HepG2 (cell line): Measurements from ENCODE around the gene CLTCL1.

Experiments used
- ATF7 ChIP-seq, 2 experiments: fragments of 450-650 bp in 1 of 2; sonication (generic) in 1 of 2; formaldehyde crosslinking in 1 of 2; IDR thresholded peaks; 2 replicates each; pipeline versions ENCODE4 v1.4.0 to v1.6.1; 2016 to 2020; ENCODE audit warnings: antibody characterized with exemption in 1 of 2, mild to moderate bottlenecking in 1 of 2, missing genetic modification reagents in 1 of 2
- CTCF ChIP-seq: sonication (generic); formaldehyde crosslinking; IDR thresholded peaks from 2 replicates; pipeline ENCODE4 v1.5.0; 2020; ENCODE audit warnings: mild to moderate bottlenecking, missing genetic modification reagents, moderate library complexity
- KDM5A ChIP-seq: fragments of 200-600 bp; sonication (generic); IDR thresholded peaks from 2 replicates; pipeline ENCODE4 v1.7.0; 2018; ENCODE audit warnings: antibody characterized with exemption, mild to moderate bottlenecking, low read length, borderline replicate concordance
- PCBP1 ChIP-seq: fragments of 200-400 bp; formaldehyde crosslinking; IDR thresholded peaks from 2 replicates; pipeline ENCODE4 v1.6.1; 2017; ENCODE audit warnings: mild to moderate bottlenecking, low read depth, low read length, borderline replicate concordance
- PHF21A ChIP-seq: sonication (generic); formaldehyde crosslinking; IDR thresholded peaks from 2 replicates; pipeline ENCODE4 v1.5.0; 2020; ENCODE audit warnings: mild to moderate bottlenecking, missing genetic modification reagents
- ZSCAN29 ChIP-seq: sonication (generic); formaldehyde crosslinking; conservative IDR thresholded peaks from 2 replicates; pipeline ENCODE4 v1.4.0; 2020; ENCODE audit warnings: mild to moderate bottlenecking, missing genetic modification reagents
- TF ChIP-seq, protein P1 (sequence below): fragments of 450-650 bp; IDR thresholded peaks from 2 replicates; pipeline ENCODE4 v1.6.1; 2017; ENCODE audit warnings: mild to moderate bottlenecking
- TF ChIP-seq, protein P2 (sequence below): sonication (generic); formaldehyde crosslinking; IDR thresholded peaks from 2 replicates; pipeline ENCODE4 v1.5.1; 2020; ENCODE audit warnings: mild to moderate bottlenecking, missing genetic modification reagents, moderate library complexity

DNA sequence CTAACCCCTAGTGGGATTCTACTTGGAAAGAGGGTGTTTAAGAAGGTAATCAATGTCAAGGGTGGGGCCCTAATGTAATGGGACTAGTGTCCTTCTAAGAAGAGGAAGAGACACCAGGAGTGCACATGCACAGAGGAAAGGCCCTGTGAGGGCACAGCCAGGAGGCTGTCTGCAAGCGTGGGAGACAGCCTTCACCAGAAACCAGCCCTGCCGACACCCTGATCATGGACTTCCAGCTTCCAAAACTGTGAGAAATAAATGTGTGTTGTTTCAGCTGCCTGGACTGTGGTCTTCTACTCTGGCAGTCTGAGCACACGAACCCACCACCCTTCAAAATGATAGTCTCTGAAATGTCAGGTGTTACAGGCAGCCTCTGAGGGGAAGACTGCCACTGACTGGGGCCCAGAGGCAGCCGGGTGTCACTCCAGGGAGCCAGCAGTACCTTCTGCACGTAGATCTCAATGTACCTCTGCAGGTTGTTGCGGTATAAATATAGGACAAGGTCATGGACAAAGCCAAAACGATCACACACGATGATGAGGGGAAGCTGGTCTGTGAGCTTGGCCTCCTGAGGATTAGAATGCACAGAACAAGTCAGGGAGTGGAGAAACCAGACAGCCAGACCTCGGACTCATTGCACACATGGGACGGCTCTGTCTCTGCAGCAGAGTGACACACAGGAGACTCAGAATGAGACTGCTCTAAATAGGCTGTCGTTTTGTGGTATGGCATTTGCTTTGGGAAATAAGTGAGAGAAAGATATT is 69.1 kb downstream of the CLTCL1 start:
- TF ChIP-seq ZSCAN29 (no peak), KDM5A (no peak), CTCF (CRISPR knock-in tag) (no peak), ATF7 (IDR thresholded peaks at IDR 0.05) (no peak), ATF7 (CRISPR knock-in tag; IDR thresholded peaks at IDR 0.05) (no peak), PHF21A (CRISPR knock-in tag) (no peak), PCBP1 (no peak)
- TF ChIP-seq, protein P1, sequence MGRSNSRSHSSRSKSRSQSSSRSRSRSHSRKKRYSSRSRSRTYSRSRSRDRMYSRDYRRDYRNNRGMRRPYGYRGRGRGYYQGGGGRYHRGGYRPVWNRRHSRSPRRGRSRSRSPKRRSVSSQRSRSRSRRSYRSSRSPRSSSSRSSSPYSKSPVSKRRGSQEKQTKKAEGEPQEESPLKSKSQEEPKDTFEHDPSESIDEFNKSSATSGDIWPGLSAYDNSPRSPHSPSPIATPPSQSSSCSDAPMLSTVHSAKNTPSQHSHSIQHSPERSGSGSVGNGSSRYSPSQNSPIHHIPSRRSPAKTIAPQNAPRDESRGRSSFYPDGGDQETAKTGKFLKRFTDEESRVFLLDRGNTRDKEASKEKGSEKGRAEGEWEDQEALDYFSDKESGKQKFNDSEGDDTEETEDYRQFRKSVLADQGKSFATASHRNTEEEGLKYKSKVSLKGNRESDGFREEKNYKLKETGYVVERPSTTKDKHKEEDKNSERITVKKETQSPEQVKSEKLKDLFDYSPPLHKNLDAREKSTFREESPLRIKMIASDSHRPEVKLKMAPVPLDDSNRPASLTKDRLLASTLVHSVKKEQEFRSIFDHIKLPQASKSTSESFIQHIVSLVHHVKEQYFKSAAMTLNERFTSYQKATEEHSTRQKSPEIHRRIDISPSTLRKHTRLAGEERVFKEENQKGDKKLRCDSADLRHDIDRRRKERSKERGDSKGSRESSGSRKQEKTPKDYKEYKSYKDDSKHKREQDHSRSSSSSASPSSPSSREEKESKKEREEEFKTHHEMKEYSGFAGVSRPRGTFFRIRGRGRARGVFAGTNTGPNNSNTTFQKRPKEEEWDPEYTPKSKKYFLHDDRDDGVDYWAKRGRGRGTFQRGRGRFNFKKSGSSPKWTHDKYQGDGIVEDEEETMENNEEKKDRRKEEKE, result no peak
- TF ChIP-seq, protein P2, sequence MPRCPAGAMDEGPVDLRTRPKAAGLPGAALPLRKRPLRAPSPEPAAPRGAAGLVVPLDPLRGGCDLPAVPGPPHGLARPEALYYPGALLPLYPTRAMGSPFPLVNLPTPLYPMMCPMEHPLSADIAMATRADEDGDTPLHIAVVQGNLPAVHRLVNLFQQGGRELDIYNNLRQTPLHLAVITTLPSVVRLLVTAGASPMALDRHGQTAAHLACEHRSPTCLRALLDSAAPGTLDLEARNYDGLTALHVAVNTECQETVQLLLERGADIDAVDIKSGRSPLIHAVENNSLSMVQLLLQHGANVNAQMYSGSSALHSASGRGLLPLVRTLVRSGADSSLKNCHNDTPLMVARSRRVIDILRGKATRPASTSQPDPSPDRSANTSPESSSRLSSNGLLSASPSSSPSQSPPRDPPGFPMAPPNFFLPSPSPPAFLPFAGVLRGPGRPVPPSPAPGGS (CRISPR knock-in tag), result no peak
